ENCODE measurements around the gene TAL1.

Gene TAL1

DNA sequence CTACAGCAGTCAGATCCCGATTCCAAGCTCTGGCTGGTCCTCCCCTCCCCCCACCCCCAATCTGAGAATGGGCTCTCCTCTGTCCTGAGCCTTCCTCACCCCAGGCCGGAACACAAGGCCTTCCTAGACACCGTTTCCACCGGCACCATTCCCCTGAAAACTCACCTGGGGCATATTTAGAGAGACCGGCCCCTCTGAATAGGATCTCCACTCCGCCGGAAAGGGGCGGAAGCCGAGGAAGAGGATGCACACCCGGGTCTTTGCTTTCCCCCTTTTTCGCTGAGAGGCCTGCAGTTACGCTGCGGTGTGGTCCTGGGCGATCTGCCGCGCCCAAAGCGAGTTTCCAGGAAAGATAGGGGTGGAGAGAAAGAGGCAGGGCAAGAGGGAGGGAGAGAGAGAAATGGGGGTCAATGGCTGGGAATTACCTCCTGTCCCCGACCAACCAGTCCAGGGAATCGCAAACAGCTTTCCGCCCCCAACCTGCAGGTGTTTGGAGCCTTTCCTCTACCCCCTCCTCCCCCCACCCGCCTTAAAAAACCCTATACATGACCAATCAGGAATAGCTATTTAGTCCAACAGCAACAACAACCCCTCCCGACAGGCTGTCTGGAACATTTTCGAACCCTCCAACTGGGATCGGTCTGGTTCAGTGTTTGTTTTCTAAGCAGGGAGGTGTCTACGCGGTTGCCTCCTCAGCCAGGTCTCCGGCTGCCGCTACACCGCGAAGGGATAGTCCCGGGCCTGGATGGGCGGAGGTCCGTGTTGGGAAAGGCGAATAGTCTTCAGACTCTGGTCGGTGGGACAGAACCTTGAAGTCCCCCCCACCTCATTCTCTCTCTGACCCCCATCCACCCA, 2.8 kb downstream of the TAL1 start:
- Histone ChIP-seq H2AFZ (ENCODE audit: low read length) (no peak overlapping the region), H3K79me2 (ENCODE audit: insufficient read depth, low read length) (no peaks in the 10 kb centered on the region), H3K27me3 (ENCODE audit: insufficient read depth, low read length, poor library complexity, severe bottlenecking) (no peaks in the 10 kb centered on the region), H3K9me2 (replicated peaks; ENCODE audit: low read depth, low read length) (no peaks in the 10 kb centered on the region), H3K4me1 (ENCODE audit: insufficient read depth, low read length, poor library complexity, severe bottlenecking) (no peaks in the 10 kb centered on the region), H3K4me3 (ENCODE audit: low read length, poor library complexity, severe bottlenecking) (no peak overlapping the region), H3F3A (ENCODE audit: low read depth) (no peaks in the 10 kb centered on the region), H3K4me2 (ENCODE audit: low read depth, low read length, poor library complexity, severe bottlenecking) (no peak overlapping the region), H3K9ac (ENCODE audit: low read depth, low read length, poor library complexity, severe bottlenecking) (no peak overlapping the region), H3K9me3 (ENCODE audit: insufficient read depth, low read depth, low read length) (no peaks in the 10 kb centered on the region), H3K36me3 (ENCODE audit: insufficient read depth, low read length) (no peaks in the 10 kb centered on the region), H4K20me1 (ENCODE audit: insufficient read depth, low read length, poor library complexity, severe bottlenecking) (no peaks in the 10 kb centered on the region)
- no peak for TF ChIP-seq EZH2phosphoT487 (IDR thresholded peaks at IDR 0.05; ENCODE audit: borderline replicate concordance)
- TF ChIP-seq, protein P1, sequence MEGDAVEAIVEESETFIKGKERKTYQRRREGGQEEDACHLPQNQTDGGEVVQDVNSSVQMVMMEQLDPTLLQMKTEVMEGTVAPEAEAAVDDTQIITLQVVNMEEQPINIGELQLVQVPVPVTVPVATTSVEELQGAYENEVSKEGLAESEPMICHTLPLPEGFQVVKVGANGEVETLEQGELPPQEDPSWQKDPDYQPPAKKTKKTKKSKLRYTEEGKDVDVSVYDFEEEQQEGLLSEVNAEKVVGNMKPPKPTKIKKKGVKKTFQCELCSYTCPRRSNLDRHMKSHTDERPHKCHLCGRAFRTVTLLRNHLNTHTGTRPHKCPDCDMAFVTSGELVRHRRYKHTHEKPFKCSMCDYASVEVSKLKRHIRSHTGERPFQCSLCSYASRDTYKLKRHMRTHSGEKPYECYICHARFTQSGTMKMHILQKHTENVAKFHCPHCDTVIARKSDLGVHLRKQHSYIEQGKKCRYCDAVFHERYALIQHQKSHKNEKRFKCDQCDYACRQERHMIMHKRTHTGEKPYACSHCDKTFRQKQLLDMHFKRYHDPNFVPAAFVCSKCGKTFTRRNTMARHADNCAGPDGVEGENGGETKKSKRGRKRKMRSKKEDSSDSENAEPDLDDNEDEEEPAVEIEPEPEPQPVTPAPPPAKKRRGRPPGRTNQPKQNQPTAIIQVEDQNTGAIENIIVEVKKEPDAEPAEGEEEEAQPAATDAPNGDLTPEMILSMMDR (conservative IDR thresholded peaks at IDR 0.05; ENCODE audit: low read length) = no peak

DNA sequence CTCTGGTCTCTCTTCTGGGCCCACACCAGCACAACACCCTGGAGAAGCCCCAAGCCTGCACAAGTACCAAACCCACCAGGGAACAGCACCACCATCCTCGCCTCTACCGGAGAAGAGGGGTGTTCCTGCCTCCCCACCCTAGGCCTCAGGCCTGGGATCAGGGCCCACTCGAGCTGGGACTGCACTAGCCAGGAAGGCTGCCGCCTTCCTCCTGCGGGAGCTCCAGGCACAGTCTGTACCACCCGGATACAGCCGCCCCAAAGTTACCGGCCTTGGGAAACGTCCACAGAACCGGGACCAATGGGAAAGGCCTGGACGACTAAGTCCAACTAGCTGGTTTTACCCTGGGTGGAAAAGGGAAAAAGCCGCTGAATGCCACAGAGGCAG, 3.4 kb downstream of the TAL1 start:
- no peaks in the 10 kb centered on the region for H4K20me1 ChIP-seq (ENCODE audit: insufficient read depth, low read length, poor library complexity, severe bottlenecking)
- H3K27me3 ChIP-seq (ENCODE audit: insufficient read depth, low read length, poor library complexity, severe bottlenecking) = no peaks in the 10 kb centered on the region
- H3K4me2 ChIP-seq (ENCODE audit: low read depth, low read length, poor library complexity, severe bottlenecking) = no peak overlapping the region
- H2AFZ ChIP-seq (ENCODE audit: low read length) = no peak overlapping the region
- TF ChIP-seq, protein P1 (conservative IDR thresholded peaks at IDR 0.05; ENCODE audit: low read length) = no peak
- TF ChIP-seq EZH2phosphoT487 (IDR thresholded peaks at IDR 0.05; ENCODE audit: borderline replicate concordance) = no peak
- no peaks in the 10 kb centered on the region for H3K79me2 ChIP-seq (ENCODE audit: insufficient read depth, low read length)
- H3K4me3 ChIP-seq (ENCODE audit: low read length, poor library complexity, severe bottlenecking) = no peak overlapping the region
- H3K36me3 ChIP-seq (ENCODE audit: insufficient read depth, low read length) = no peaks in the 10 kb centered on the region
- no peaks in the 10 kb centered on the region for H3K9me2 ChIP-seq (replicated peaks; ENCODE audit: low read depth, low read length)
- no peaks in the 10 kb centered on the region for H3K4me1 ChIP-seq (ENCODE audit: insufficient read depth, low read length, poor library complexity, severe bottlenecking)
- H3K9ac ChIP-seq (ENCODE audit: low read depth, low read length, poor library complexity, severe bottlenecking) = no peak overlapping the region
- no peaks in the 10 kb centered on the region for H3F3A ChIP-seq (ENCODE audit: low read depth)
- no peaks in the 10 kb centered on the region for H3K9me3 ChIP-seq (ENCODE audit: insufficient read depth, low read depth, low read length)

DNA sequence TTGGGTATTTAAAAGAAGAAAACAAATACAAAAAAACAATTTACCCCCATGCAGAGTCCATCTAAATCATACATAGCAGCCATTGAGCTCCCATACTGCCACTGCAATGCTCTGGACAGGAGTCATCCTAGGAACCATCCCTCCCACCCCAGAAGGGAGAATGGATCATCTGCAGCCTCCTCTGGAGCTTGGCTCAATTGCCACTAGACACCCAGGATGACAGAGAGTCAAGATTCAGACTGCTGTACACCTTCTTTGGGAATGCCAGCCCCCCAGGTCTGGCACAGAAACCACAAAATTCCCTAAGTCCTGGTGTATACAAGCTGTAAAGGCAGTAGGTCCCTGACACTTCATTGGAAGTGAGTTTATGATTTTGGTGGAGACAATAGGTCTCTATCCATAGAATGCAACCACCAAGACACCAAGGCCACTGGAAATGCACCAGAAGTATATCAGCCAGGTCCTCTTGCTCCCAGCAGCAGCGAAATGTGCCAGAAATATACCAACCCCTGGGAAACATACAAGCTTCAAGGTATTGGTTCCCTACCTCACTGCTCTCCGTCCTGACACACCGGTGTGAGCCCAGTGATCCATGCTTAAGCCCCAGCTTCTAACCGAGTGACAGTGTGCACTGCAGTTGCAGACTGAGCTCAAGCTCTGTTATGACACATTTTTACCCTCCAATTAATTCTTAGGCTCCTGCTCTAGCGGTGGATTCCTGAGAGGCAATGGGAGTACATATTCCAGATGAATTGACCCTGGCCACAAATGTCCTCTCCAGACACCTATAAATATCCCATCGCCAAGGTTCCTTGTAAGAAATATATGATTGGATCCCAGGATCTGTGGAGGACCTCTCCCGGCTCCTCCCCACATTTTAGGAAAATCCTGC, 4.4 kb downstream of the TAL1 start:
- H3K9ac ChIP-seq (ENCODE audit: low read depth, low read length, poor library complexity, severe bottlenecking) = no peak overlapping the region
- H3F3A ChIP-seq (ENCODE audit: low read depth) = no peaks in the 10 kb centered on the region
- H3K36me3 ChIP-seq (ENCODE audit: insufficient read depth, low read length) = no peaks in the 10 kb centered on the region
- no peaks in the 10 kb centered on the region for H3K4me1 ChIP-seq (ENCODE audit: insufficient read depth, low read length, poor library complexity, severe bottlenecking)
- H3K9me3 ChIP-seq (ENCODE audit: insufficient read depth, low read depth, low read length) = no peaks in the 10 kb centered on the region
- H3K9me2 ChIP-seq (replicated peaks; ENCODE audit: low read depth, low read length) = no peaks in the 10 kb centered on the region
- H3K27me3 ChIP-seq (ENCODE audit: insufficient read depth, low read length, poor library complexity, severe bottlenecking) = no peaks in the 10 kb centered on the region
- no peak overlapping the region for H2AFZ ChIP-seq (ENCODE audit: low read length)
- H3K4me2 ChIP-seq (ENCODE audit: low read depth, low read length, poor library complexity, severe bottlenecking) = no peak overlapping the region
- H3K4me3 ChIP-seq (ENCODE audit: low read length, poor library complexity, severe bottlenecking) = no peak overlapping the region
- H3K79me2 ChIP-seq (ENCODE audit: insufficient read depth, low read length) = no peaks in the 10 kb centered on the region
- H4K20me1 ChIP-seq (ENCODE audit: insufficient read depth, low read length, poor library complexity, severe bottlenecking) = no peaks in the 10 kb centered on the region
- TF ChIP-seq, protein P1 (conservative IDR thresholded peaks at IDR 0.05; ENCODE audit: low read length) = no peak
- TF ChIP-seq EZH2phosphoT487 (IDR thresholded peaks at IDR 0.05; ENCODE audit: borderline replicate concordance) = no peak
